GM10847 (cell line): ENCODE data around the gene CGB7.
"Not testable (repeated sequence)": the region's sequence is repeated elsewhere in the genome, so short reads cannot be mapped to it uniquely, and the experiment has no call there.

Source experiments
- POLR2A ChIP-seq: IDR thresholded peaks from 2 replicates; pipeline ENCODE4 v1.6.1; 2011; ENCODE audit not compliant: insufficient read length; ENCODE audit errors: extremely low read depth

Gene CGB7

DNA sequence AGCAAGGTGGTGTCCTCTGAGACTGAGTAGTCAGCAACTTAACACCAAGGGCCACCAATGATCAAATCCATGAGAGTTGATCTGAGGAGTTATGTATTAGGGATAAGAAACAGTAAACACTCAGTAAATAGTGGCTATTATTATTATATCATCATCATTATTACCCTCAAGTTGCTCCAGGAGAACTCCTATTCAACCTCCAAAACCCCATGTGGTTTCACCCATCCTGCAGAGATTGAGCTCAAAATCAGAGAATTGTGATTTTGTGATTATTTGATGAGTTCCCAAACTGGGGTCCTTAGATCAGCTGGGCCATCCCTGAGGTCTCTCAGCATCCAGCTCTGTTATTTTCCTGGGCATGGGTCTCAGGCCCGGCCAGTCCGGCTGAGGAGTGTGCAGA, 3.5 kb upstream of the CGB7 start:
- TF ChIP-seq POLR2A, result no peak

DNA sequence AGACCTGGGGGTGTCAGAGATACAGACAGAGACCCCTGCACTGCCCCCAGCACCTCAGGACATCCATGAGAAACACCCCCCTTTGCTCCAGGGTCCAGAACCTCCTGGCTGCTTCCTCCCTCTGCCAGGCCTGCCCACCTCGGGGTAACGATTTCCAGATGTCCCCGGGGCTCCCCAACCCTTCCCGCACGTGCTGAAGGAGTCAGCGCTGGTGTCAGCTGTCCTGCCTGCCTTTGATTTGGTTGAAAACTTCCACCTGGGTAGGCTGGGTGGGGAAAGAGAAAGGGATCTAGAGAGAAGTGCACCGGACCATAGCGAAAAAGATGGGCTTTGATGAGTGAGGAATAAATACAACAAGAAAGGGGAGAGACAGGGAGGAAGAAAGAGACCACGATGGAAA, 1.5 kb upstream of the CGB7 start:
- TF ChIP-seq POLR2A, result no peak

DNA sequence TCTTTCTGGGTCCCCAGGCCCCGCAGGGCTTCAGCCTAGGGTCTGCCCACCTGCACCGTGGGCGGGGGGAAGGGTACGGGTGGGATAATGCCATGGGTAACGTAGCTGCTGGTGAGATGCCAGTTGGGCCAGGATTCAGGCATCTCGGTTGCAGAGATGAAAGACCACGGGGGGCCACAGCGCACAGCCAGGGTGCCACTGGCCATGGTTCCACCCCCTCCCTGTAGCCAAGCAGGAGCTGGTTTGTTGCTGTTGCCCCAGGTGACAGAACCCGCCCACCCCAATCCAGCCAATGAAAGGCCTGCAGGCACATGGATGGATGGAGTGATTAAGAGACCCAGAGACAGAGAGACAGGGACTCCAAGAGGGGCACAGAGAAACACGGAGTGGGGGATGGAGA, 1.0 kb upstream of the CGB7 start:
- no peak for TF ChIP-seq POLR2A

DNA sequence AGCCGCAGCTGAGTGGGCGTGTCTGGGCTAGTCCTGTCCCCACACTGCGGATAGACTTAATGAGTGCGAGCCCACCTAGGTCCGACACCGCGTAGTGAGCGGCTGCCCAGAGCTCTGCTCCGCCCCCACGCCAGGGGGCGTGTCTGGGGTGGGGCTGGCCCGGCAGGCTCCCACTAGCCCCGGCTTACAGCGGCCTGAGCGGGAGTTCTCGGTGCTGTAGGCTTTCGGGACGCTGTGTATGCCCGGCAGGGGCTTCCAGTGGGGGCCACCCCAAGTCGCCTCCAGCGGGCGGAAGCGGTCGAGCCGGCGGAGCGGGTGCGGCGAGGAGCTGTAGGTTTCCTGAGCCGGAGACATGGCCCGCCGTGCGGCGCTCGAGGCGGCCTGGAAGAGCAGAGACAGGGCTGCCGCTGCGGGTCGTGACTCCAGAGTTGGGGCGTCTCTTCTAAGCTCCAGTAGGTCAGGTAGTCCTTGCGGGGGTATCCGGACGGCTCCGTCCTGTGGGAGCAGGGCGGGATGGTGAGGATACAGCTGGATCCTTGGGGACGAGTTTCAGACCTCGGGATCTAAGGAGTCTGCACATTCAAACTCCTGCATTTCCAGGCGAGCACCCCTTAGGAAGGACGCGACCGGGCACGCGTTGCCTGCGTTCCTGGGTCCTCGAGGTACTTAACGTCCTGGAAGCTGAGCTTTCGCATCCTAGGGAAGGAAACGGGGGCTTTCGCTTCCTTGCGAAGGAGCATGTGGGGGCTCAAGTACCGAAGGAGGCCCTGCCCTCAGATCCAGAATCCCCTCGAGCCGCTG, 1.2 kb downstream of the CGB7 start:
- TF ChIP-seq POLR2A, result no peak

DNA sequence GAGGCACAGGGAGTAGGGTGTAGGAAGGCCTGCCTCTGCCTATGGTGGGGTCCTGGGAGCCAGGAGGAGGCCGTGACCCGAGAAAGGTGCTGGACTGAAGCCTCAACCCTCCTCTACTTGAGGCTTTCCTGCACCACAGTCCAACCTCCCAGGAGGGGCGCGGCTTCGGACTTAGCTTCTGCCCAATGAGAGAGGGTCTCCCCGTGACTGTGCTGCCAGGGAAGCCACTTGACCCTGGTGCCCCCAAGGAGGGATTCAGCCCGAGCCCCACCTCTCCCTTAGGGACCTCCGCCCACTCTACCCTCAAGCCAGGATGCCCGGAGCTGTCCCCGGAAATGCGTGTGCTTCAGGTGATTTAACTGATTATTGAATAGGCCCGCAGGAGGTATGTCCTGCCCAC, 8.5 kb downstream of the CGB7 start, which contains the start of gene CGB8:
CGB8 (minus strand) TSS at position 101 of the 400 bp plus-strand sequence. CDS start 372 bp downstream, outside the sequence.
- TF ChIP-seq POLR2A, result not testable (repeated sequence)

DNA sequence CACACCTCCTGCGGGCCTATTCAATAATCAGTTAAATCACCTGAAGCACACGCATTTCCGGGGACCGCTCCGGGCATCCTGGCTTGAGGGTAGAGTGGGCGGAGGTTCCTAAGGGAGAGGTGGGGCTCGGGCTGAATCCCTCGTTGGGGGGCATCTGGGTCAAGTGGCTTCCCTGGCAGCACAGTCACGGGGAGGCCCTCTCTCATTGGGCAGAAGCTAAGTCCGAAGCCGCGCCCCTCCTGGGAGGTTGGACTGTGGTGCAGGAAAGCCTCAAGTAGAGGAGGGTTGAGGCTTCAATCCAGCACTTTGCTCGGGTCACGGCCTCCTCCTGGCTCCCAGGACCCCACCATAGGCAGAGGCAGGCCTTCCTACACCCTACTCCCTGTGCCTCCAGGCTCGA, 14.0 kb downstream of the CGB7 start, which contains the start of gene CGB5:
CGB5 (plus strand) TSS at position 301 of the 400 bp plus-strand sequence. CDS start 362 bp downstream, outside the sequence.
- not testable (repeated sequence) for TF ChIP-seq POLR2A

DNA sequence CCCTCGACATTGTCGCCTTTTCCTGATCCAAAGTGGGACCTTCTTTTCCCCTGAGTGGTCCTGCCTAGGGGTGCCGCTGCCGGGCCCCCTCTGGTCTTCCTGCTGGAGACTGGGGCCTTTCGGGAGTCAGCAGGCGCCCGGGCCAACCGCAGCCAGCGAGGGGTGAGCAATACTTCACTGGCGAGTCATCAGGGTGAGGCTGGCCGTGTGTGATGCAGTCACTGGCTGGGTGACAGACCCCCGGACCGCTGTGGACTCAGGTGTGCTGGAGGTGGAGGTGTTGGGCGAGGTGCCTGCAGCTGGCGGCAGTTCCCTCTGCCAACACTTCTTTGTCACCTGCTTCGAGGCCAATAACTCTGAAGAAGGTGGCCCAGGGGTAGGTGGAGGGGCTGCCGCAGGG, 15.4 kb downstream of the CGB7 start:
- TF ChIP-seq POLR2A, result no peak

DNA sequence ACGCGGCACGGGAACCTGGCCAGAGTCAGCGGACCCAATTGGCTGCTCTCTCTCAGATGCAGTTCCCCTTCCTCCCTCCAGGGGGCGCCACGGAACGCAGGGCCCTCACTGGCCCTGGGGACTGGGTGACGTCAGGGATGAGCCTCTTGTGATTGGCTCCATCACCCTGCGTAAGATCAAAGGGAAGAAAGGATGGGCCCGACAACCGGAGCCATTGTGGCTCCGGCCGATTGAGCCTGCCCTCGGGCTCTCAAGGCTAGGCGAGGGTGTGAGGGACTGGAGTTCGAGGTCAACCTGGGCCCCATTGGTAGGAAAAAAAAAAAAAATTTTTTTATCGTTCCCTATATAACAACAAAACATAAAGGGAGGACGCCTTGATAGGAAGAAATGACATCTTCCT, 20.7 kb downstream of the CGB7 start, which contains the start of gene CGB1:
CGB1 (minus strand) TSS at position 81 of the 400 bp plus-strand sequence. CDS start 184 bp downstream, outside the sequence.
- not testable (repeated sequence) for TF ChIP-seq POLR2A

DNA sequence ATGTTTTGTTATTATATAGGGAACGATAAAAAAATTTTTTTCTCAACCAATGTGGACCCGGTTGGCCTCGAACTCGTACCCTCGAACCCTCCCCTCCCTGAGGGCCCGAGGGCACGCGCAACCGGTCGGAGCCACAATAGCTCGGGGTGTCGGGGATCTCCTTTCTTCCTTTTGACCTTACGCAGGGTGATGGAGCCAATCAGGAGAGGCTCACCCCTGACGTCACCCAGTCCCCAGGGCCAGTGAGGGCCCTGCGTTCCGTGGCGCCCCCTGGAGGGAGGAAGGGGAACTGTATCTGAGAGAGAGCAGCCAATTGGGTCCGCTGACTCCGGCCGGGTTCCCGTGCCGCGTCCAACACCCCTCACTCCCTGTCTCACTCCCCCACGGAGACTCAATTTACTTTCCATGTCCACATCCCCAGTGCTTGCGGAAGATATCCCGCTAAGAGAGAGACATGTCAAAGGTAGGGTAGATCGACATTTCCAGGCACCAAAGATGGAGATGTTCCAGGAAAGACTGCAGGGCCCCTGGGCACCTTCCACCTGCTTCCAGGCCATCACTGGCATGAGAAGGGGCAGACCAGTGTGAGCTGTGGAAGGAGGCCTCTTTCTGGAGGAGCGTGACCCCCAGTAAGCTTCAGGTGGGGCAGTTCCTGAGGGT, 25.8 kb downstream of the CGB7 start, which contains the start of gene CGB2:
CGB2 (plus strand) TSS at position 249 of the 660 bp plus-strand sequence; CDS start at position 455, 206 bp downstream.
- TF ChIP-seq POLR2A, result not testable (repeated sequence)

DNA sequence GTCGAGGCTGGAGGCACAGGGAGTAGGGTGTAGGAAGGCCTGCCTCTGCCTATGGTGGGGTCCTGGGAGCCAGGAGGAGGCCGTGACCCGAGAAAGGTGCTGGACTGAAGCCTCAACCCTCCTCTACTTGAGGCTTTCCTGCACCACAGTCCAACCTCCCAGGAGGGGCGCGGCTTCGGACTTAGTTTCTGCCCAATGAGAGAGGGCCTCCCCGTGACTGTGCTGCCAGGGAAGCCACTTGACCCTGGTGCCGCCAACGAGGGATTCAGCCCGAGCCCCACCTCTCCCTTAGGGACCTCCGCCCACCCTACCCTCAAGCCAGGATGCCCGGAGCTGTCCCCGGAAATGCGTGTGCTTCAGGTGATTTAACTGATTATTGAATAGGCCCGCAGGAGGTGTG, 33.3 kb downstream of the CGB7 start, which contains the start of gene CGB3:
CGB3 (minus strand) TSS at position 101 of the 400 bp plus-strand sequence. CDS start 362 bp downstream, outside the sequence.
- not testable (repeated sequence) for TF ChIP-seq POLR2A

DNA sequence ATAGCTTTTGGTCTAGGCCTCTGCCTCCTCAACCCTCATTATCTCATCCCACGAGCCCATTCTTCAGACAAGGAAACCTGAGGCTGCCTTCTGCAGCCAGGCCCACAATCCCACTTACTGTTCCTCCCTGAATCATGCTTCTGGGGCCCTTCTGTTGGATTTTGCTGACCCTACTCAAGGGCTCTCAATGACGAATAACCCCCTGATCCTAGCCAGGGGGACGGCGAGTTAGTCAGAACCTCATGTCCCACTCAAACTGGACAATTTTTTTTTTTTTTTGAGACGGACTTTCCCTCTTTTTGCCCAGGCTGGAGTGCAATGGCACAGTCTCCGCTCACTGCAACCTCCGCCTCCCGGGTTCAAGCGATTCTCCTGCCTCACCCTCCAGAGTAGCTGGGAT, 35.4 kb downstream of the CGB7 start:
- no peak for TF ChIP-seq POLR2A

DNA sequence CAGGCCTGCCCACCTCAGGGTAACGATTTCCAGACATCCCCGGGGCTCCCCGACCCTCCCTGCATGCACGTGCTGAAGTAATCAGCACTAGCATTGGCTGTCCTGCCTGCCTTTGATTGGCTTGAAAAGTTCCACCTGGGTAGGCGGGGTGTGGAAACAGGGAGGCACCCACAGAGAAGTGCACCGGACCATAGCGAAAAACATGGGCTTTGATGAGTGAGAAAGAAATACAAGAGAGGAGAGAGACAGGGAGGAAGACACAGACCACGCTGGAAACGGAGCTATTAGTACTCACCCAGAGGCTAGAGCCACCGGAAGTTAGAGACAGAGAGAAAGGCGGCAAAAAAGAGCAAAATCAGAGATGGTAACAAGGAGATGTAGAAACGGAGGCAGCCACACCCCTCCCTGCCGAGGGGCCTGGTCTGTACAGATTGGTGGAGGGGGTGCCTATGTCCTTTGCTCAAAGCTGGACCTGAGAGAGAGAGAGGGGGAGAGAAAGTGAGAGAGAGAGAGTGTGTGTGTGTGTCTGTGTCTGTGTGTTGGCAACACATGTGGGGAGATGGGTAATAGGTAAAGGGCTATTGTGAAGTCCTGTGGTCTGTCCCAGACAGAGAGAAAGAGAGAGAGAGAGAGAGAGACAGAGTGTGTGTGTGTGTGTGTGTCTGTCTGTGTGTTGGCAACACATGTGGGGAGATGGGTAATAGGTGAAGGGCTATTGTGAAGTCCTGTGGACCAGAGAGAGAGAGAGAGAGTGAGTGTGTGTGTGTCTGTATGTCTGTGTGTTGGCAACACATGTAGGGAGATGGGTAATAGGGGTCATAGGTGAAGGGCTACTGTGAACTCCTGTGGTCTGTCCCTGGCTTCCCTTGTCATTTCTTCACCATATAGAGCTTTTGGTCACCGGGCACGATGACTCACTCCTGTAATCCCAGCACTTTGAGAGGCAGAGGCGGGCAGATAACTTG, 36.3 kb downstream of the CGB7 start:
- no peak for TF ChIP-seq POLR2A

DNA sequence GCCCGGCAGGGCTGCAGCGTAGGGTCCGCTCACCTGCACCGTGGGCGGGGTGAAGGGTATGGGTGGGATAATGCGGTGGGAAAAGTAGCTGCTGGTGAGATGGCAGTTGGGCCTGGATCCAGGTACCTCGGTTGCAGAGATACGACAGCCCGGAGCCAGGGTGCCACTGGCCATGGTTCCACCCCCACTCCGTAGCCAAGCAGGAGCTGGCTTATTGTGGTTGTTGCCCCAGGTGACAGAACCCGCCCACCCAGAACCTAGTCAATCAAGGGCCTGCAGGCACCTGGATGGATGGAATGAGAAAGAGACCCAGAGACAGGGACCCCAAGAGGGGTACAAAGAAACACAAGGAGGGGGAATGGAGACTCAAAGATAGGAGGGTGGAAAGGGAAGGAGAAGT, 37.2 kb downstream of the CGB7 start:
- no peak for TF ChIP-seq POLR2A

DNA sequence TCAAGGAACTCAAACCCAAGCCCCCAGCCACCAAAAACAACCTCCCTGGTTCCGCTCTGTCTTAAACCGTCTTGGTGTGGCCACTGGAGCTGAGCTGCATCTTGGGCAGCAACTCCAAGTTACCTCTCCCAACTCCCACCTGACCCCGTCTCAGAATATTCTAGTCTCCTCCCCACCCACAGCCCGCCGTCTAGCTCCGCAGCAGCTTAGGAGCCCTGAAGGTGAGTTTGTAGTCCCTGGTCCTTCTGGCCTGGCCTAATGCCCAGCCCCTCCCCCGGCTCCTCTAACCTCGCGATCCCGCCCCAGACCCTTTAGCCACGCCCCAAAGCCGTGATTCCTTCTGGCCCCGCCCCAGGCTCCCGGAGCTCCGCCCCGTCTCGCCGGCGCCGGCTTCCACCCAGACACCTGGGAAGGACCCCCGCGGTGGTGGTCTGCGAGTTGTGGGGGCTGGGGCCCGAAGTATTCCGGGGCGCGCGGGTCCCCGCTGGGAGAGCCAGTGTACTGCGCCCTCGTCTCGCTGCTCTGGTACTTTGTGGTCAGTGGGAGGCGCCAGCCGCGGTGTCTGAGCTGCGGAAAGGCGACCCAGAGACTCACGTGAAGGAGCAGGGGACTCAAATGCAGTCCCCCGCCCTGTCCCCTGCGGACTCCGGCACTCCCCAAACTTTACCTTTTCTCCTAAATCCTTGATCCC, 38.2 kb downstream of the CGB7 start:
- TF ChIP-seq POLR2A, result no peak
